Measurements from ENCODE around the gene SPECC1L.
"Not testable (repeated sequence)": the region's sequence is repeated elsewhere in the genome, so short reads cannot be mapped to it uniquely, and the experiment has no call there.

SPECC1L gene

GRCh38 chr22:24270556-24271385 is at the start of gene SPECC1L:
TSS of gene SPECC1L (plus strand) at chr22:24270831. CDS start at chr22:24302232, 31,401 bp downstream.
- intact Hi-C loops (cut with DNase I) = loop anchor here (10.0 kb wide), 1 partner anchor 284 kb away; the partner anchor contains the start of genes GUCD1 and SNRPD3
- DNase-seq = peak; percentile 69 to 95 (median 88)

- intact Hi-C loops (cut with DNase I) = no loop called here
- no peak for DNase-seq
These were observed 46.2 kb upstream of the SPECC1L start for GRCh38 chr22:24224468-24224867.

- intact Hi-C loops (cut with DNase I) = no loop called here
- DNase-seq = no peak
These were observed 45.5 kb upstream of the SPECC1L start for GRCh38 chr22:24225044-24225601.

GRCh38 chr22:24225951-24226350 is 44.7 kb upstream of the SPECC1L start:
- intact Hi-C loops (cut with DNase I) = no loop called here
- no peak for DNase-seq

- intact Hi-C loops (cut with DNase I) = no loop called here
These were observed 39.5 kb upstream of the SPECC1L start for GRCh38 chr22:24230911-24231656.

GRCh38 chr22:24231706-24232105 is 38.9 kb upstream of the SPECC1L start:
- intact Hi-C loops (cut with DNase I) = no loop called here
- no peak for DNase-seq

More at GRCh38 chr22:24230911-24231656, 39.5 kb upstream of the SPECC1L start:
- peak in 19 of 42 donors; percentile 11 to 67 (median 29) for DNase-seq

- intact Hi-C loops (cut with DNase I) = no loop called here
- DNase-seq = no peak
These were observed 38.5 kb upstream of the SPECC1L start for GRCh38 chr22:24232124-24232523.

GRCh38 chr22:24232725-24233124 is 37.9 kb upstream of the SPECC1L start:
- intact Hi-C loops (cut with DNase I) = no loop called here
- DNase-seq = no peak

- no peak for DNase-seq
- intact Hi-C loops (cut with DNase I) = no loop called here
These were observed 37.4 kb upstream of the SPECC1L start for GRCh38 chr22:24233235-24233634.

- DNase-seq = no peak
- intact Hi-C loops (cut with DNase I) = no loop called here
These were observed 36.8 kb upstream of the SPECC1L start for GRCh38 chr22:24233816-24234215.

- no peak for DNase-seq
- intact Hi-C loops (cut with DNase I) = no loop called here
These were observed 35.3 kb upstream of the SPECC1L start for GRCh38 chr22:24235315-24235714.

GRCh38 chr22:24236656-24237055 is 34.0 kb upstream of the SPECC1L start:
- no peak for DNase-seq
- intact Hi-C loops (cut with DNase I) = no loop called here

- DNase-seq; intact Hi-C loops (cut with DNase I): not testable (repeated sequence)
These were observed 32.4 kb upstream of the SPECC1L start for GRCh38 chr22:24238101-24238694.

- no peak for DNase-seq
- intact Hi-C loops (cut with DNase I) = no loop called here
These were observed 30.2 kb upstream of the SPECC1L start for GRCh38 chr22:24240381-24240780.

GRCh38 chr22:24240985-24241692 is 29.5 kb upstream of the SPECC1L start:
- DNase-seq; intact Hi-C loops (cut with DNase I): not testable (repeated sequence)

- DNase-seq = peak in 1 of 42 donors; percentile 12
These were observed 27.2 kb upstream of the SPECC1L start for GRCh38 chr22:24243417-24243816.

GRCh38 chr22:24244144-24244787 is 26.4 kb upstream of the SPECC1L start:
- DNase-seq = no peak
- intact Hi-C loops (cut with DNase I) = no loop called here

More at GRCh38 chr22:24243417-24243816, 27.2 kb upstream of the SPECC1L start:
- intact Hi-C loops (cut with DNase I) = not testable (repeated sequence)

GRCh38 chr22:24245030-24245431 is 25.6 kb upstream of the SPECC1L start, which contains the start of gene GGT5:
TSS of gene GGT5 (minus strand) at chr22:24245082. CDS start at chr22:24244725, 357 bp downstream.
- DNase-seq; intact Hi-C loops (cut with DNase I): not testable (repeated sequence)
